GM20000 (cell line): ENCODE data around the gene PER2.

Source experiments
- DNase-seq: peaks from one replicate; pipeline ENCODE4 v3.0.0; 2012; ENCODE audit warnings: low spot score
- TF ChIP-seq, protein P1 (sequence below): IDR thresholded peaks from 2 replicates; pipeline ENCODE4 v1.5.1; 2012; ENCODE audit warnings: mild to moderate bottlenecking, control low read depth; ENCODE audit errors: extremely low read depth, missing control alignments

Gene PER2

DNA sequence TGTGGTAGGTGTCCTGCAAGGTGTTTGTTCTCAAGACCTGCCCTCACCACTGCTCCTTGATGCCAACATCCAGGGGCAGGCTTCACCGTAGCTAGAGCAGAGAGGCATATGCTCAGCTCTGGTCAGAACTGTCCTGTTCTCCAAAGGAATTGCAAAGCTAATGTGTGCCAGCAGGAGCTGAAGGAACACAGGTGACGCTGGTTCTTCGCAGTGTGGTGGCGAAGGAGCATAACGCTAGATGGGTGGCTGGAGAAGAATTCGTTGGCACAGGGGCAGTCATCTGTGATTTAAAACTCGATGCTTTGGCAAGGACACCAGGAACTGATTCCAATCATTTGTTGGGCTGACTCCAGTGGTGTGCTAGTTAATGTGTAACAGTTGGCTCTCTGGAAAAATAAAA is 11.4 kb upstream of the PER2 start:
- DNase-seq: no peak
- TF ChIP-seq, protein P1, sequence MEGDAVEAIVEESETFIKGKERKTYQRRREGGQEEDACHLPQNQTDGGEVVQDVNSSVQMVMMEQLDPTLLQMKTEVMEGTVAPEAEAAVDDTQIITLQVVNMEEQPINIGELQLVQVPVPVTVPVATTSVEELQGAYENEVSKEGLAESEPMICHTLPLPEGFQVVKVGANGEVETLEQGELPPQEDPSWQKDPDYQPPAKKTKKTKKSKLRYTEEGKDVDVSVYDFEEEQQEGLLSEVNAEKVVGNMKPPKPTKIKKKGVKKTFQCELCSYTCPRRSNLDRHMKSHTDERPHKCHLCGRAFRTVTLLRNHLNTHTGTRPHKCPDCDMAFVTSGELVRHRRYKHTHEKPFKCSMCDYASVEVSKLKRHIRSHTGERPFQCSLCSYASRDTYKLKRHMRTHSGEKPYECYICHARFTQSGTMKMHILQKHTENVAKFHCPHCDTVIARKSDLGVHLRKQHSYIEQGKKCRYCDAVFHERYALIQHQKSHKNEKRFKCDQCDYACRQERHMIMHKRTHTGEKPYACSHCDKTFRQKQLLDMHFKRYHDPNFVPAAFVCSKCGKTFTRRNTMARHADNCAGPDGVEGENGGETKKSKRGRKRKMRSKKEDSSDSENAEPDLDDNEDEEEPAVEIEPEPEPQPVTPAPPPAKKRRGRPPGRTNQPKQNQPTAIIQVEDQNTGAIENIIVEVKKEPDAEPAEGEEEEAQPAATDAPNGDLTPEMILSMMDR: no peak

DNA sequence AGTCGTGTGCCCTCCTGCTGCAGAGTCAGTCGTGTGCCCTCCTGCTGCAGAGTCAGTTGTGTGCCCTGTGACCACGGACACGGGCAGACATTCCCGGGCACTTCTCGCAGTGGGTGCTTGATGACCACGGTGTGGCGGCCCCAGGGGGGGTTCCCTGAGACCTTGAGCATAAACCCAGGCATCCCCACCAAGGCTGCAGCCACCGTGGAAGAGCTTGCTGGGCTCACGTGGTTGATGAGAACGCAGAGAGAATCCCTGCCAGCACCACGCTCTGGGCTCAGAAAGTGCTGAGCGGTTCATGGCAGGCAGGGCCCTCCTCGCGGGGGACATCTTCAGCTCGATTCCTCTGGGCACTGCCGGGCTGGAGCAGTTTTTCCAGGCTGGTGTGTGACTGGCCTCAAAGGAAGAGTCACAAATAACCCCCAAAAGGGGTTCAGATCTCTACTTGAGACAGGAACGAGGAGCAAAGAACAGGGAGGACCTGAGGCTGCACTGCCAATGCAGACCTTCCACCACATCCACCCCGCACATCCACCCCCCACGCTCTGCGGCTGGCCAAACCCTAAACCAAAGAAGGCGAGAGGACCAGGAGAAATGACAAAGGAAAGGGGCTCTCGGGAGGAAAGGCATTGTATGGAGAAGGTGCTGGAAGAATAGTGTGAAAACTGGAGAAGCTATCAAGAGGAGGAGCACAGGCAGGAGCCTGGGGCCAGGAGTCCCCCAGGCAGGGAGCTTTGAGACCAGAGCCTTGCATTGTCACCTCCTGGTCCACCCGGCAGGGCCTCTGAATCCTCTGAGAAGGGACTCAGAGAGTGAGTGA is 8.4 kb upstream of the PER2 start:
- DNase-seq: no peak
- TF ChIP-seq, protein P1: no peak

DNA sequence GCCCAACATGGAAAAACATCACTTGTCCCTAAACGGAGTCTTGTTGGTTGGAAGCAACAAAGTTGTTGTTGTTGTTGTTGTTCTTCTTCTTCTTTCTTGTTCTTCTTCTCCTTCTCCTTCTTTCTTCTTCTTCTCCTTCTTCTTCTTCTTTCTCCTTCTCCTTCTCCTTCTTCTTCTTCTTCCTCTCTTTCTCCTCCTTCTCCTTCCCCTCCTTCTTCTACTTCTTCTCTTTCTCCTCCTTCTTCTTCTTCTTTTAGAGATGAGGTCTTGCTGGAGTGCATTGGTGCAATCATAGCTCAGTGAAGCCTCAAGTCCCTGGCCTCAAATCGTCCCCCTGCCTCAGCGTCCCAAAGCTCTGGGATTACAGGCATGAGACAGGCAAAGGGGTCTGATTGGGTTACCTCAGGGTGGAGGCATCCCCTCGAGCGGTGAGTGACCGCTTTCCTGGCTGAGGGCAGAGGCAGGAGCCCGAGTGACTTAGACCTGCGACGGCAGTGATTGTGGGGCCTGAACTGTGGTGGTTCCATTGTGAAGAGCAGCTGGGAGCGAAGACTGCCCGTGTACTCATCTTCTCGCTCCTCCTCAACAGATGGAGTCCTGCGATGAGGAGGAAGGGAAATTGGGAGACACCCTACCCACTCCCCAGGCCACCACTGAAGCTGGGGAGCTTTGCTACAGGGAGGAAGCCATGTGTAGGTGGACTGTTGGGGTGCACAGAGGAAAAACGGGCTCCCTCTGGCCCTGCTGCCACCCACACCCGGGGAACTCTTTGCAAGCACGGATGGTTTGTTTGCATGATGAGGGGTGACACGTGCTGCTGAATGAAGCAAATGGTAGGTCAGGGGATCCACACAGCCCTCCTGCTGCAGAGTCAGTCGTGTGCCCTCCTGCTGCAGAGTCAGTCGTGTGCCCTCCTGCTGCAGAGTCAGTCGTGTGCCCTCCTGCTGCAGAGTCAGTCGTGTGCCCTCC is 7.0 kb upstream of the PER2 start:
- TF ChIP-seq, protein P1: no peak
- no peak for DNase-seq

DNA sequence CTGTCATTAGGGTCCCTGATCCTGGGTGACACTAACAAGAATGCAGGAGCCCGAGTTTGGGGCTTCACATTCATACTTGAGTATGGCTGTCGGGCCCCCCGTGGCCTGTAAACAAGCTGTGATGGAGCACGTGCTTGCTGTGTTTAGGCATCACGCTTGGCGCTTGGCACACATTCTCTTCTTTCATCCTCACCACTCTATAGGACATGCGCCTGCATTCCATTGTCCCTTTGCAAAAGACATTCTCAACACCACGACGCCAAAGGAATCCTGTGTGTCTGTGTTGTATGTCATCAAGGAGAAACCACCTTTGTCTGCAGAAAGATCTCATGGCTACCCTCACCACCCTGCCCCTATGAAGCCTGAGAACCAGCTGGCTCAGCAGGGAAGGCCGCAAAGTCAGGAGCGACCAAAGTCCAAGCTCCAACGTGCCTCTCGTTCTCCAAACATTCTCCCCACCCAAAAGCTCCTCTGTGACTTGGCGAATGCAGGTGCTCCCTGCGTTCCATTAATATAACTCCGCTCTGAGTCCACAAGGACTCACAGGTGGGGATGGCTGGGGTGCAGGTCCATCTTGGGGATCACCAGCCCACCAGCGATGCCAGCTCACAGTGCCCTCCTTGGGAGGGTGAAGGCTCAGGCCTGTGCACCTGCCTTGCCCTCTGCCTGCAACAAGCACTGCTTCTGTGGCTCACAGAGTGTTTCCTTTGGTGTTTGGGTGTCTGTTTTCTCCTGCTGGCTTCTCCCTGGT is 6.2 kb upstream of the PER2 start:
- DNase-seq: no peak
- TF ChIP-seq, protein P1: no peak

DNA sequence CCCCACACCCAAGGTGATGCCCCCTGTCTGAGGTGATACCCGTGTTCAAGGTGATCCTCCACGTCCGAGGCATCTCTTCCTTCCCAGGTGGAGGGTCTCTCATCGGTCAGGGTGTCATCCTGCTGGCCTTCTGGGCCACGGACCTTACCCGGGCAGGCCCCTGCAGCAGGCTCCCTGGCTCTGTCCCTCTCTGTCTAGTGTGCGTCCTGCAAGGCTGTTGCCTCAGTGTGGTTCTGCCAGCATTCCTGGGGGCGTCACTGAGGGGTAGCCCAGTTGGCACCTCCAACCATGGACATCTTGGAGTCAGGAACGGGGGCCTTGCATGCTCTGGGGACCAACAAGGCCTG is 5.6 kb upstream of the PER2 start:
- no peak for DNase-seq
- TF ChIP-seq, protein P1: no peak

DNA sequence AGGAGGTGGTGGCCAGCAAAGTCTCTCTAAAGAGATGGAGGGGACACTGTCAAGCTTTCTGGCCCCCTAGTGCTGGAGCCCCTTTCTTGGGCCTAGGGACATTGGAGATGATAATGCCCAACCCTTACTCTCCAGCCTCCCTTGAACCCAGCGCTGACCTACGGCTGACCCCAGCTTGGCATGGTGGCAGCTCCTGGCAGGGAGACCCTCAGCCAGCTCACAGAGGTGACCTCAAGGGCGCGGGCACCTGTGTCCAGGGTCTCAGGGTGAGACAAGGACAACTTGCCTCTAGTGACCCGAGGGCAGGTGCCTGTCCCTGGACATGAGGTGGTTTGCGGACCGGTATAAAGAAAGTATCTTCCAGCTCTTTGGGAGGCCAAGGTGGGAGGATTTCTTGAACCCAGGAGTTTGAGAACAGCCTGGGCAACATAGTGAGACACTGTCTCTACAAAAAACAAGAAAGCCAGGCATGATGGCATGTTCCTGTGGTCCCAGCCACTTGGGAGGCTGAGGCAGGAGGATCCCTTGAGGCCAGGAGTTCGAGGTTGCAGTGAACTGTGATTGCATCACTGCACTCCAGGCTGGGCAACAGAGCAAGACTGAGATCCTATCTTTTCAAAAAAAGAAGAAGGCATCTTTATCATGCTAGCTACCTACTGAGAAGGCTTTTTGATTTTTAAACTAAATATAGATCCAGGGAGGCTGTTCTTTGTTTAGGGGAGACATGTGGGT is 3.3 kb upstream of the PER2 start:
- TF ChIP-seq, protein P1: no peak
- DNase-seq: no peak
